ENCODE data around the gene TNFRSF8. TPM values are rescaled to one million over a fixed set of nuclear protein-coding genes. Genes with fewer than 3 reads are reported as not detected.
"Not testable (repeated sequence)": the region's sequence is repeated elsewhere in the genome, so short reads cannot be mapped to it uniquely, and the experiment has no call there.

The TNFRSF8 gene
- total RNA-seq, 1 experiment from 2014 or later: 2.9 TPM

DNA sequence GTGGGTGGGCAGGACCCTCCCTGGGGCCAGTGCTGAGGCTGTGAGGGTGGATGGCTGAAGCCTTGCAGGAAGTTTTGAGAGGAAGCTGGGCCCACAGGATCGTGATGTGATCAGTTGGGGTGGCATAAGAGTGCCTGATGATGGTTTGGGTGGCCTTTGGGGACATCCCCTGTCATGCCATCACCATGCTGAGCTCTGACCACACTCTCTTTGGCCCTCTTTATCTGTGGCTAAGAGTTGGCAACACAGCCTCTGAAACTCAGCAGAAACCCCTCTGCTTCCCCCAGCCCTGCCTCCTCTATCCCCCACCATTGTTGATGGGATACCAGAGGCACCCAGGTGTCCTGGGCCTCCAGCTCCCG, 24.0 kb upstream of the TNFRSF8 start:
- Histone ChIP-seq H3K18ac (ENCODE audit: insufficient read length, low read depth, low read length) (no peak overlapping the region), H3K4ac (ENCODE audit: low read depth, low read length) (no peak overlapping the region), H2BK5ac (ENCODE audit: insufficient read length, low read length) (no peak overlapping the region), H3K27me3 (ENCODE audit: insufficient read depth, low read length) (no peaks in the 10 kb centered on the region), H2BK20ac (ENCODE audit: low read depth, low read length, poor library complexity, severe bottlenecking) (no peak overlapping the region), H3K9me3 (ENCODE audit: control insufficient read depth, low read depth, low read length) (no peaks in the 10 kb centered on the region), H4K91ac (ENCODE audit: insufficient read length, low read depth, low read length) (no peak overlapping the region), H3K4me2 (ENCODE audit: insufficient read depth, insufficient read length, low read length) (no peak overlapping the region), H2BK15ac (ENCODE audit: low read depth, low read length) (no peak overlapping the region), H3K27ac (ENCODE audit: insufficient read length, low read depth, low read length) (no peak overlapping the region), H4K5ac (ENCODE audit: insufficient read length, low read depth, low read length) (no peak overlapping the region), H2BK12ac (ENCODE audit: insufficient read length, low read depth, low read length) (no peak overlapping the region), H2AFZ (ENCODE audit: low read length) (no peak overlapping the region), H4K20me1 (ENCODE audit: control insufficient read depth, insufficient read depth, insufficient read length) (no peaks in the 10 kb centered on the region), H3T11ph (ENCODE audit: low read length) (no peak overlapping the region), H2BK120ac (ENCODE audit: low read depth, low read length, poor library complexity, severe bottlenecking) (no peak overlapping the region), H3K4me1 (ENCODE audit: insufficient read depth, low read length) (no peaks in the 10 kb centered on the region), H3K79me1 (ENCODE audit: insufficient read depth, low read depth, low read length, poor library complexity, severe bottlenecking) (no peaks in the 10 kb centered on the region), H2AK5ac (ENCODE audit: insufficient read length, low read length) (no peak overlapping the region), H3K56ac (ENCODE audit: insufficient read length, low read depth, low read length) (no peak overlapping the region), H3K23me2 (ENCODE audit: insufficient read length, low read depth, low read length, poor library complexity, severe bottlenecking) (no peaks in the 10 kb centered on the region), H3K9ac (ENCODE audit: extremely low read depth, insufficient read length, low read length) (no peak overlapping the region), H3K23ac (ENCODE audit: insufficient read length, low read depth, low read length) (no peak overlapping the region), H4K8ac (replicated peaks; ENCODE audit: insufficient read length, low read depth, low read length) (no peak overlapping the region), H3K14ac (ENCODE audit: insufficient read depth, low read length) (no peak overlapping the region), H3K79me2 (ENCODE audit: insufficient read depth, low read length) (no peaks in the 10 kb centered on the region)
- peaks cover 2 to 7% of the 10 kb centered on the region in 2 experiments; a peak in 3 of 5 replicates for H3K9me3 Mint-ChIP-seq
- H3K4me3 Mint-ChIP-seq: no peak overlapping the region
- peaks cover 2% of the 10 kb centered on the region; the same call in 1 of the 2 replicates for H3K27me3 Mint-ChIP-seq (ENCODE audit: low read depth)
- H3K27ac Mint-ChIP-seq: no peak overlapping the region; a peak in 1 of 7 replicates
- no peak for DNase-seq
- H3K36me3 Mint-ChIP-seq (ENCODE audit: insufficient read depth in 1 of 3, low read depth in 3 of 3): no peaks in the 10 kb centered on the region
- H3K4me1 Mint-ChIP-seq: peaks cover 2 to 5% of the 10 kb centered on the region in 2 experiments; a peak in 1 of 4 replicates
- TF ChIP-seq, protein P1, sequence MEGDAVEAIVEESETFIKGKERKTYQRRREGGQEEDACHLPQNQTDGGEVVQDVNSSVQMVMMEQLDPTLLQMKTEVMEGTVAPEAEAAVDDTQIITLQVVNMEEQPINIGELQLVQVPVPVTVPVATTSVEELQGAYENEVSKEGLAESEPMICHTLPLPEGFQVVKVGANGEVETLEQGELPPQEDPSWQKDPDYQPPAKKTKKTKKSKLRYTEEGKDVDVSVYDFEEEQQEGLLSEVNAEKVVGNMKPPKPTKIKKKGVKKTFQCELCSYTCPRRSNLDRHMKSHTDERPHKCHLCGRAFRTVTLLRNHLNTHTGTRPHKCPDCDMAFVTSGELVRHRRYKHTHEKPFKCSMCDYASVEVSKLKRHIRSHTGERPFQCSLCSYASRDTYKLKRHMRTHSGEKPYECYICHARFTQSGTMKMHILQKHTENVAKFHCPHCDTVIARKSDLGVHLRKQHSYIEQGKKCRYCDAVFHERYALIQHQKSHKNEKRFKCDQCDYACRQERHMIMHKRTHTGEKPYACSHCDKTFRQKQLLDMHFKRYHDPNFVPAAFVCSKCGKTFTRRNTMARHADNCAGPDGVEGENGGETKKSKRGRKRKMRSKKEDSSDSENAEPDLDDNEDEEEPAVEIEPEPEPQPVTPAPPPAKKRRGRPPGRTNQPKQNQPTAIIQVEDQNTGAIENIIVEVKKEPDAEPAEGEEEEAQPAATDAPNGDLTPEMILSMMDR (conservative IDR thresholded peaks at IDR 0.05): no peak
- WGBS (ENCODE audit: extremely low coverage, insufficient read length, low lambda C conversion rate): no CpG with 5 or more reads among the region's 2 CpGs

DNA sequence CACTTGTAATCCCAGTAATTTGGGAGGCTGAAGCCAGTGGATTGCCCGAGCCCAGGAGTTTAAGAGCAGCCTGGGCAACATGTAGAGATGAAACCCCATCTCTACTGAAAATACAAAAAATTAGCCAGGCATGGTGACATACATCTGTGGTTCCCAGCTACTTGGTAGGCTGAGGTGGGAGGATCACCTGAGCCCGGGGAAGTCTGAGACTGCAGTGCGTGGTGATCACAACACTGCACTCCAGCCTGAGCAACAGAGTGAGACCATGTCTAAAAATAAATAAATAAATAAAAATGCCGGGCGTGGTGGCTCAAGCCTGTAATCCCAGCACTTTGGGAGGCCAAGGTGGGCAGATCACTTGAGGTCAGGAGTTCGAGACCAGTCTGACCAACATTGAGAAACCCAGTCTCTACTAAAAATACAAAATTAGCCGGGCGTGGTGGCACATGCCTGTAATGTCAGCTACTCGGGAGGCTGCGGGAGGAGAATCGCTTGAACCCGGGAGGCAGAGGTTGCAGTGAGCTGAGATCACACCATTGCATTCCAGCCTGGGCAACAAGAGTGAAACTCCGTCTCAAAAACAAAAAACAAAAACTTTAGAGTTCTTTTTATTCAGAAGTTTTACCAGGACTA, 23.2 kb upstream of the TNFRSF8 start:
- H3K4me2 ChIP-seq (ENCODE audit: insufficient read depth, insufficient read length, low read length); DNase-seq; H3K27ac ChIP-seq (ENCODE audit: insufficient read length, low read depth, low read length); H3K9ac ChIP-seq (ENCODE audit: extremely low read depth, insufficient read length, low read length); H2BK20ac ChIP-seq (ENCODE audit: low read depth, low read length, poor library complexity, severe bottlenecking); H3K27me3 Mint-ChIP-seq (ENCODE audit: low read depth); H3K14ac ChIP-seq (ENCODE audit: insufficient read depth, low read length); H3K56ac ChIP-seq (ENCODE audit: insufficient read length, low read depth, low read length); H3K9me3 ChIP-seq (ENCODE audit: control insufficient read depth, low read depth, low read length); H4K20me1 ChIP-seq (ENCODE audit: control insufficient read depth, insufficient read depth, insufficient read length); H3K4me3 Mint-ChIP-seq; H3K18ac ChIP-seq (ENCODE audit: insufficient read length, low read depth, low read length); H3K79me1 ChIP-seq (ENCODE audit: insufficient read depth, low read depth, low read length, poor library complexity, severe bottlenecking); H3K23me2 ChIP-seq (ENCODE audit: insufficient read length, low read depth, low read length, poor library complexity, severe bottlenecking); H3K9me3 Mint-ChIP-seq; H3K79me2 ChIP-seq (ENCODE audit: insufficient read depth, low read length); H4K8ac ChIP-seq (replicated peaks; ENCODE audit: insufficient read length, low read depth, low read length); H3K4ac ChIP-seq (ENCODE audit: low read depth, low read length); H3K4me1 ChIP-seq (ENCODE audit: insufficient read depth, low read length); H2BK15ac ChIP-seq (ENCODE audit: low read depth, low read length); H4K5ac ChIP-seq (ENCODE audit: insufficient read length, low read depth, low read length); H4K91ac ChIP-seq (ENCODE audit: insufficient read length, low read depth, low read length); H2BK5ac ChIP-seq (ENCODE audit: insufficient read length, low read length); H3K27me3 ChIP-seq (ENCODE audit: insufficient read depth, low read length); H3K27ac Mint-ChIP-seq; H3T11ph ChIP-seq (ENCODE audit: low read length); H2BK12ac ChIP-seq (ENCODE audit: insufficient read length, low read depth, low read length); H2AK5ac ChIP-seq (ENCODE audit: insufficient read length, low read length); H2AFZ ChIP-seq (ENCODE audit: low read length); H3K4me1 Mint-ChIP-seq; H2BK120ac ChIP-seq (ENCODE audit: low read depth, low read length, poor library complexity, severe bottlenecking); H3K23ac ChIP-seq (ENCODE audit: insufficient read length, low read depth, low read length); H3K36me3 Mint-ChIP-seq (ENCODE audit: insufficient read depth in 1 of 3, low read depth in 3 of 3): not testable (repeated sequence)
- no CpG with 5 or more reads among the region's 13 CpGs for WGBS (ENCODE audit: extremely low coverage, insufficient read length, low lambda C conversion rate)
